Liver (tissue), 9 donors: ENCODE results near the gene CD200R1L. TPM values are rescaled to one million over a fixed set of nuclear protein-coding genes. Genes with fewer than 3 reads are reported as not detected.

Source experiments
- DNase-seq: peaks from one replicate; pipeline ENCODE4 v3.0.0-alpha.2; 2017; ENCODE audit warnings: low spot score
- H3K27ac ChIP-seq, 2 donors: one replicate each; pipeline ENCODE4 v1.7.0; 2013; ENCODE audit warnings: inconsistent platforms in 2 of 2, low read length in 2 of 2, control low read depth in 1 of 2, low read depth in 1 of 2, mild to moderate bottlenecking in 1 of 2
- H3K27me3 ChIP-seq, 4 donors: one replicate each; pipeline versions ENCODE4 v1.6.1 to v1.7.0; 2013; ENCODE audit warnings: low read length in 3 of 4, inconsistent platforms in 1 of 4, mild to moderate bottlenecking in 1 of 4, moderate library complexity in 1 of 4; ENCODE audit not compliant: control insufficient read depth in 4 of 4, insufficient read depth in 4 of 4
- H3K36me3 ChIP-seq, 4 donors: one replicate each; pipeline versions ENCODE4 v1.6.1 to v1.7.0; 2013; ENCODE audit warnings: low read length in 3 of 4, mild to moderate bottlenecking in 3 of 4, low read depth in 1 of 4, moderate library complexity in 1 of 4; ENCODE audit not compliant: control insufficient read depth in 4 of 4, insufficient read depth in 3 of 4
- H3K4me1 ChIP-seq, 4 donors: one replicate each; pipeline versions ENCODE4 v1.6.1 to v1.7.0; 2013; ENCODE audit warnings: low read length in 3 of 4, mild to moderate bottlenecking in 3 of 4, moderate library complexity in 1 of 4; ENCODE audit not compliant: control insufficient read depth in 4 of 4, insufficient read depth in 4 of 4
- H3K4me3 ChIP-seq, 3 donors: one replicate each; pipeline versions ENCODE4 v1.6.1 to v1.7.0; 2013; ENCODE audit warnings: low read length in 3 of 3, control low read depth in 1 of 3, low read depth in 1 of 3, mild to moderate bottlenecking in 1 of 3
- H3K9ac ChIP-seq, 2 donors: one replicate each; pipeline ENCODE4 v1.7.0; 2013; ENCODE audit warnings: low read length in 2 of 2, mild to moderate bottlenecking in 2 of 2, moderate library complexity in 2 of 2, control low read depth in 1 of 2, low read depth in 1 of 2
- H3K9me3 ChIP-seq, 4 donors: one replicate each; pipeline versions ENCODE4 v1.6.1 to v1.7.0; 2013; ENCODE audit warnings: low read length in 3 of 4; ENCODE audit not compliant: control insufficient read depth in 4 of 4
- EGR1 ChIP-seq, 2 donors: IDR thresholded peaks; 2 replicates each; pipeline ENCODE4 v1.6.1; 2016 to 2018; ENCODE audit warnings: antibody characterized with exemption in 2 of 2, low read depth in 2 of 2
- FOXA1 ChIP-seq: IDR thresholded peaks from 2 replicates; pipeline ENCODE4 v1.6.1; 2016; ENCODE audit warnings: antibody characterized with exemption
- FOXA2 ChIP-seq: IDR thresholded peaks from 2 replicates; pipeline ENCODE4 v1.6.1; 2016; ENCODE audit warnings: antibody characterized with exemption
- GABPA ChIP-seq, 2 donors: IDR thresholded peaks in 1 of 2; conservative IDR thresholded peaks in 1 of 2; 2 replicates each; pipeline ENCODE4 v1.6.1; 2016; ENCODE audit warnings: antibody characterized with exemption in 2 of 2, mild to moderate bottlenecking in 1 of 2, moderate library complexity in 1 of 2
- HNF4A ChIP-seq, 2 donors: conservative IDR thresholded peaks; 2 replicates each; pipeline ENCODE4 v1.6.1; 2016; ENCODE audit warnings: antibody characterized with exemption in 2 of 2, mild to moderate bottlenecking in 2 of 2
- HNF4G ChIP-seq: IDR thresholded peaks from 2 replicates; pipeline ENCODE4 v1.6.1; 2016; ENCODE audit warnings: antibody characterized with exemption
- JUND ChIP-seq, 2 donors: IDR thresholded peaks; 2 replicates each; pipeline ENCODE4 v1.6.1; 2016; ENCODE audit warnings: antibody characterized with exemption in 2 of 2
- NR2F2 ChIP-seq: IDR thresholded peaks from 2 replicates; pipeline ENCODE4 v1.6.1; 2016; ENCODE audit warnings: antibody characterized with exemption
- RAD21 ChIP-seq, 2 donors: IDR thresholded peaks; 2 replicates each; pipeline ENCODE4 v1.6.1; 2016; ENCODE audit warnings: antibody characterized with exemption in 2 of 2, mild to moderate bottlenecking in 2 of 2
- RXRA ChIP-seq, 2 donors: IDR thresholded peaks; 2 replicates each; pipeline ENCODE4 v1.6.1; 2017 to 2018; ENCODE audit warnings: antibody characterized with exemption in 2 of 2, mild to moderate bottlenecking in 1 of 2
- SP1 ChIP-seq: IDR thresholded peaks from 2 replicates; pipeline ENCODE4 v1.6.1; 2018; ENCODE audit warnings: antibody characterized with exemption, mild to moderate bottlenecking
- TAF1 ChIP-seq: conservative IDR thresholded peaks from 2 replicates; pipeline ENCODE4 v1.6.1; 2016; ENCODE audit warnings: antibody characterized with exemption, mild to moderate bottlenecking
- YY1 ChIP-seq: IDR thresholded peaks from 2 replicates; pipeline ENCODE4 v1.6.1; 2016; ENCODE audit warnings: antibody characterized with exemption, mild to moderate bottlenecking
- WGBS: extraction: QIAGEN DNeasy Blood & Tissue Kit; methylation state at CpG from one replicate; pipeline ENCODE4 v1.1.7; 2013; 5-methylcytosine and 5-hydroxymethylcytosine counted together
- polyA plus RNA-seq, 2 donors: library from polyadenylated mRNA; stranded (reverse) in 1 of 2; unstranded in 1 of 2; fragments of 200-250 nt in 1 of 2; fragments of >200 nt in 1 of 2; fragmentation: Nextera tagmentation in 1 of 2; extraction: Ambion mirVana in 1 of 2; gene quantifications; one replicate each; pipeline versions ENCODE4 v1.2.1 to v1.2.3, GENCODE V29; 2013 to 2015
- total RNA-seq, 2 donors: library from RNA; depleted of rRNA; stranded (reverse); fragments of >200 nt; gene quantifications; one replicate each; pipeline ENCODE4 v1.2.3, GENCODE V29; 2014
- TF ChIP-seq, protein P1 (sequence below): IDR thresholded peaks from 2 replicates; pipeline ENCODE4 v1.6.1; 2016; ENCODE audit warnings: antibody characterized with exemption
- TF ChIP-seq, protein P2 (sequence below): IDR thresholded peaks from 2 replicates; pipeline ENCODE4 v1.6.1; 2016; ENCODE audit warnings: antibody characterized with exemption
- TF ChIP-seq, protein P3 (sequence below): IDR thresholded peaks from 2 replicates; pipeline ENCODE4 v1.6.1; 2016; ENCODE audit warnings: antibody characterized with exemption, mild to moderate bottlenecking
- TF ChIP-seq, protein P4 (sequence below): IDR thresholded peaks from 2 replicates; pipeline ENCODE4 v1.6.1; 2016; ENCODE audit warnings: antibody characterized with exemption
- TF ChIP-seq, protein P5 (sequence below): fragments of 150-350 bp; IDR thresholded peaks from 2 replicates; pipeline ENCODE4 v1.5.1; 2017; ENCODE audit warnings: improper control_type of control experiment, low read depth, low read length; ENCODE audit not compliant: missing input control
- donor health status: healthy.
- donor health status: healthy.
- donor health status: healthy.
- donor health status: healthy.
- donor health status: healthy.

CD200R1L gene
- total and polyA plus RNA-seq, 4 donors, result not detected

DNA sequence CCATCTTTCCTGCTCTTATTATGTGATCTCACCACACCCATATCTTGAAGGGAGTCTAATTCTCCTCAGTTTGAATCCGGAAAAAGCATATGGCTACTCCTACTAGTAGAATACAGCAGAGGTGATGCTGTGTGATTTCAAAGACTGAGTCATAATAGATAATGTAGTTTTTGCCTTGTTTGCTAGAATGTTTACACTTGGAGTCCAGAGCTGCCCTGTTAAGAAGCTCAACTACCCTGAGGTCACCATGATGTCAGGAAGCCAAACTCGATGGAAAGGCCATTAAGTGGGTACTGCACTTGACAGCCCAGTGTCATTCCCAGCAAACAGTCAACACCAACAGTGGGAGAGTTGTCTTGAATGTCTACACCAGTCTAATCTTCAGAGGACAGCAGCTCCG lies 56.9 kb downstream of the CD200R1L start (continued):
- TF ChIP-seq FOXA1, result no peak
- TF ChIP-seq FOXA2, result no peak
- TF ChIP-seq RXRA (IDR thresholded peaks at IDR 0.05), result no peak
- no peak for TF ChIP-seq HNF4G
- no peak for TF ChIP-seq JUND (IDR thresholded peaks at IDR 0.05)
- TF ChIP-seq TAF1, result no peak
- TF ChIP-seq, protein P1, sequence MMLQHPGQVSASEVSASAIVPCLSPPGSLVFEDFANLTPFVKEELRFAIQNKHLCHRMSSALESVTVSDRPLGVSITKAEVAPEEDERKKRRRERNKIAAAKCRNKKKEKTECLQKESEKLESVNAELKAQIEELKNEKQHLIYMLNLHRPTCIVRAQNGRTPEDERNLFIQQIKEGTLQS, result no peak
- no peak for TF ChIP-seq GABPA (IDR thresholded peaks at IDR 0.05 in 1 of 2, conservative IDR thresholded peaks at IDR 0.05 in 1 of 2)
- no peak for TF ChIP-seq SP1
- TF ChIP-seq HNF4A (conservative IDR thresholded peaks at IDR 0.05), result no peak

DNA sequence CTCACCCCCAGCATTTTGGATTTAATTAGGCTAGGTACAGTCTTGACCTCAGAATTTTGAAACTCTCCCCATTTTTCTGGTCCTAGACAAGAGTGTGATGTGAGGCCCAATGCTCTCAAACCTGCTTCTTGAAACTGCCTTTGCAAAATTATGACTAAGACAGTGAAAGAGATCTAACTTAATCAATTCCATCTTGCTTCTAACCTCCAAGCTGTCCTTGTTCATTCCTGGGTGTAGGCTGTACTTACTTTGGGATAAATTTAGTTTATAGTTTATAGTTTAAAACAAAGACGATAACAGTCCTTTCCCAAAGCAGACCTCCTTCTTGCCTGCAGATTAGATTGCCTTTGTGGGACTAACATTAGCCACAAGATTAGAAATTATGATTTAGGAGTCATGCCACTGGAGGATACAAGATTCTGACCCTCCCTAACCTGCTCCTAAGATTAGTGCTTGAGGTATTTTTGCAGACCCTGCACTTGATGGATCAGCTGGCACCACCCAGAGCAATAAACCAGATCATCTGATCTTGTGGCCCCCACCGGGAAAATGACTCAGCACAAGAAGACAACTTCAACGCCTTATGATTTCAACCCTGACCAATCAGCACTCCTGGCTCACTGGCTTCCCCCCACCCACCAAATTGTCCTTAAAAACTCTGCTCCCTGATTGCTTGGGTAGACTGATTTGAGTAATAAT lies 59.6 kb downstream of the CD200R1L start:
- Histone ChIP-seq H3K4me1 (no peaks in the 10 kb centered on the region), H3K36me3 (no peaks in the 10 kb centered on the region), H3K9me3 (peaks cover 0 to 6% (median 1%) of the 10 kb centered on the region in 4 donors), H3K9ac (no peak overlapping the region), H3K4me3 (no peak overlapping the region), H3K27ac (no peak overlapping the region), H3K27me3 (no peaks in the 10 kb centered on the region)
- TF ChIP-seq, protein P2, sequence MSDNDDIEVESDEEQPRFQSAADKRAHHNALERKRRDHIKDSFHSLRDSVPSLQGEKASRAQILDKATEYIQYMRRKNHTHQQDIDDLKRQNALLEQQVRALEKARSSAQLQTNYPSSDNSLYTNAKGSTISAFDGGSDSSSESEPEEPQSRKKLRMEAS, result no peak
- TF ChIP-seq EGR1 (IDR thresholded peaks at IDR 0.05; ENCODE audit: low read depth in 2 of 2), result no peak
- TF ChIP-seq FOXA1, result no peak
- TF ChIP-seq, protein P3, sequence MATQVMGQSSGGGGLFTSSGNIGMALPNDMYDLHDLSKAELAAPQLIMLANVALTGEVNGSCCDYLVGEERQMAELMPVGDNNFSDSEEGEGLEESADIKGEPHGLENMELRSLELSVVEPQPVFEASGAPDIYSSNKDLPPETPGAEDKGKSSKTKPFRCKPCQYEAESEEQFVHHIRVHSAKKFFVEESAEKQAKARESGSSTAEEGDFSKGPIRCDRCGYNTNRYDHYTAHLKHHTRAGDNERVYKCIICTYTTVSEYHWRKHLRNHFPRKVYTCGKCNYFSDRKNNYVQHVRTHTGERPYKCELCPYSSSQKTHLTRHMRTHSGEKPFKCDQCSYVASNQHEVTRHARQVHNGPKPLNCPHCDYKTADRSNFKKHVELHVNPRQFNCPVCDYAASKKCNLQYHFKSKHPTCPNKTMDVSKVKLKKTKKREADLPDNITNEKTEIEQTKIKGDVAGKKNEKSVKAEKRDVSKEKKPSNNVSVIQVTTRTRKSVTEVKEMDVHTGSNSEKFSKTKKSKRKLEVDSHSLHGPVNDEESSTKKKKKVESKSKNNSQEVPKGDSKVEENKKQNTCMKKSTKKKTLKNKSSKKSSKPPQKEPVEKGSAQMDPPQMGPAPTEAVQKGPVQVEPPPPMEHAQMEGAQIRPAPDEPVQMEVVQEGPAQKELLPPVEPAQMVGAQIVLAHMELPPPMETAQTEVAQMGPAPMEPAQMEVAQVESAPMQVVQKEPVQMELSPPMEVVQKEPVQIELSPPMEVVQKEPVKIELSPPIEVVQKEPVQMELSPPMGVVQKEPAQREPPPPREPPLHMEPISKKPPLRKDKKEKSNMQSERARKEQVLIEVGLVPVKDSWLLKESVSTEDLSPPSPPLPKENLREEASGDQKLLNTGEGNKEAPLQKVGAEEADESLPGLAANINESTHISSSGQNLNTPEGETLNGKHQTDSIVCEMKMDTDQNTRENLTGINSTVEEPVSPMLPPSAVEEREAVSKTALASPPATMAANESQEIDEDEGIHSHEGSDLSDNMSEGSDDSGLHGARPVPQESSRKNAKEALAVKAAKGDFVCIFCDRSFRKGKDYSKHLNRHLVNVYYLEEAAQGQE, result no peak
- TF ChIP-seq GABPA (IDR thresholded peaks at IDR 0.05 in 1 of 2, conservative IDR thresholded peaks at IDR 0.05 in 1 of 2), result no peak
- no peak for TF ChIP-seq HNF4G
- no peak for TF ChIP-seq RXRA (IDR thresholded peaks at IDR 0.05)
- no peak for TF ChIP-seq TAF1
- no peak for TF ChIP-seq SP1
- TF ChIP-seq RAD21 (IDR thresholded peaks at IDR 0.05), result no peak
- no peak for TF ChIP-seq JUND (IDR thresholded peaks at IDR 0.05)
- TF ChIP-seq, protein P1, result no peak
- TF ChIP-seq, protein P4, sequence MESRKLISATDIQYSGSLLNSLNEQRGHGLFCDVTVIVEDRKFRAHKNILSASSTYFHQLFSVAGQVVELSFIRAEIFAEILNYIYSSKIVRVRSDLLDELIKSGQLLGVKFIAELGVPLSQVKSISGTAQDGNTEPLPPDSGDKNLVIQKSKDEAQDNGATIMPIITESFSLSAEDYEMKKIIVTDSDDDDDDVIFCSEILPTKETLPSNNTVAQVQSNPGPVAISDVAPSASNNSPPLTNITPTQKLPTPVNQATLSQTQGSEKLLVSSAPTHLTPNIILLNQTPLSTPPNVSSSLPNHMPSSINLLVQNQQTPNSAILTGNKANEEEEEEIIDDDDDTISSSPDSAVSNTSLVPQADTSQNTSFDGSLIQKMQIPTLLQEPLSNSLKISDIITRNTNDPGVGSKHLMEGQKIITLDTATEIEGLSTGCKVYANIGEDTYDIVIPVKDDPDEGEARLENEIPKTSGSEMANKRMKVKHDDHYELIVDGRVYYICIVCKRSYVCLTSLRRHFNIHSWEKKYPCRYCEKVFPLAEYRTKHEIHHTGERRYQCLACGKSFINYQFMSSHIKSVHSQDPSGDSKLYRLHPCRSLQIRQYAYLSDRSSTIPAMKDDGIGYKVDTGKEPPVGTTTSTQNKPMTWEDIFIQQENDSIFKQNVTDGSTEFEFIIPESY, result no peak
- TF ChIP-seq, protein P5, sequence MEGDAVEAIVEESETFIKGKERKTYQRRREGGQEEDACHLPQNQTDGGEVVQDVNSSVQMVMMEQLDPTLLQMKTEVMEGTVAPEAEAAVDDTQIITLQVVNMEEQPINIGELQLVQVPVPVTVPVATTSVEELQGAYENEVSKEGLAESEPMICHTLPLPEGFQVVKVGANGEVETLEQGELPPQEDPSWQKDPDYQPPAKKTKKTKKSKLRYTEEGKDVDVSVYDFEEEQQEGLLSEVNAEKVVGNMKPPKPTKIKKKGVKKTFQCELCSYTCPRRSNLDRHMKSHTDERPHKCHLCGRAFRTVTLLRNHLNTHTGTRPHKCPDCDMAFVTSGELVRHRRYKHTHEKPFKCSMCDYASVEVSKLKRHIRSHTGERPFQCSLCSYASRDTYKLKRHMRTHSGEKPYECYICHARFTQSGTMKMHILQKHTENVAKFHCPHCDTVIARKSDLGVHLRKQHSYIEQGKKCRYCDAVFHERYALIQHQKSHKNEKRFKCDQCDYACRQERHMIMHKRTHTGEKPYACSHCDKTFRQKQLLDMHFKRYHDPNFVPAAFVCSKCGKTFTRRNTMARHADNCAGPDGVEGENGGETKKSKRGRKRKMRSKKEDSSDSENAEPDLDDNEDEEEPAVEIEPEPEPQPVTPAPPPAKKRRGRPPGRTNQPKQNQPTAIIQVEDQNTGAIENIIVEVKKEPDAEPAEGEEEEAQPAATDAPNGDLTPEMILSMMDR, result no peak
- no peak for TF ChIP-seq NR2F2
- no peak for TF ChIP-seq YY1
- TF ChIP-seq FOXA2, result no peak
- TF ChIP-seq HNF4A (conservative IDR thresholded peaks at IDR 0.05), result no peak
- DNase-seq, result no peak
- WGBS, result 86% methylated on average over 3 of the region's 3 CpGs
